Fibroblast of mammary gland (primary cell): Measurements from ENCODE around the gene CIRBP.

Source experiments
- DNase-seq: peaks from one replicate; pipeline ENCODE4 v3.0.0-alpha.2; 2010; ENCODE audit warnings: low read depth
- H3K4me3 ChIP-seq: 2 replicates; pipeline ENCODE4 v1.5.1; 2011; ENCODE audit warnings: low read depth, mild to moderate bottlenecking, low read length, moderate library complexity; ENCODE audit not compliant: control insufficient read depth
- TF ChIP-seq, protein P1 (sequence below): conservative IDR thresholded peaks from 2 replicates; pipeline ENCODE4 v1.5.1; 2011; ENCODE audit warnings: low read depth, low read length, inconsistent platforms; ENCODE audit not compliant: control insufficient read depth, insufficient read depth

CIRBP gene

GRCh38 chr19:1236576-1236975 lies 32.6 kb upstream of the CIRBP start:
- DNase-seq, result no peak
- TF ChIP-seq, protein P1, sequence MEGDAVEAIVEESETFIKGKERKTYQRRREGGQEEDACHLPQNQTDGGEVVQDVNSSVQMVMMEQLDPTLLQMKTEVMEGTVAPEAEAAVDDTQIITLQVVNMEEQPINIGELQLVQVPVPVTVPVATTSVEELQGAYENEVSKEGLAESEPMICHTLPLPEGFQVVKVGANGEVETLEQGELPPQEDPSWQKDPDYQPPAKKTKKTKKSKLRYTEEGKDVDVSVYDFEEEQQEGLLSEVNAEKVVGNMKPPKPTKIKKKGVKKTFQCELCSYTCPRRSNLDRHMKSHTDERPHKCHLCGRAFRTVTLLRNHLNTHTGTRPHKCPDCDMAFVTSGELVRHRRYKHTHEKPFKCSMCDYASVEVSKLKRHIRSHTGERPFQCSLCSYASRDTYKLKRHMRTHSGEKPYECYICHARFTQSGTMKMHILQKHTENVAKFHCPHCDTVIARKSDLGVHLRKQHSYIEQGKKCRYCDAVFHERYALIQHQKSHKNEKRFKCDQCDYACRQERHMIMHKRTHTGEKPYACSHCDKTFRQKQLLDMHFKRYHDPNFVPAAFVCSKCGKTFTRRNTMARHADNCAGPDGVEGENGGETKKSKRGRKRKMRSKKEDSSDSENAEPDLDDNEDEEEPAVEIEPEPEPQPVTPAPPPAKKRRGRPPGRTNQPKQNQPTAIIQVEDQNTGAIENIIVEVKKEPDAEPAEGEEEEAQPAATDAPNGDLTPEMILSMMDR, result no peak
- H3K4me3 ChIP-seq, result peak overlapping the region; percentile 69

- peak; percentile 34 for DNase-seq
- TF ChIP-seq, protein P1, result no peak
- peak overlapping the region; percentile 69 for H3K4me3 ChIP-seq
These were observed 32.0 kb upstream of the CIRBP start for GRCh38 chr19:1237027-1237659.

DNA sequence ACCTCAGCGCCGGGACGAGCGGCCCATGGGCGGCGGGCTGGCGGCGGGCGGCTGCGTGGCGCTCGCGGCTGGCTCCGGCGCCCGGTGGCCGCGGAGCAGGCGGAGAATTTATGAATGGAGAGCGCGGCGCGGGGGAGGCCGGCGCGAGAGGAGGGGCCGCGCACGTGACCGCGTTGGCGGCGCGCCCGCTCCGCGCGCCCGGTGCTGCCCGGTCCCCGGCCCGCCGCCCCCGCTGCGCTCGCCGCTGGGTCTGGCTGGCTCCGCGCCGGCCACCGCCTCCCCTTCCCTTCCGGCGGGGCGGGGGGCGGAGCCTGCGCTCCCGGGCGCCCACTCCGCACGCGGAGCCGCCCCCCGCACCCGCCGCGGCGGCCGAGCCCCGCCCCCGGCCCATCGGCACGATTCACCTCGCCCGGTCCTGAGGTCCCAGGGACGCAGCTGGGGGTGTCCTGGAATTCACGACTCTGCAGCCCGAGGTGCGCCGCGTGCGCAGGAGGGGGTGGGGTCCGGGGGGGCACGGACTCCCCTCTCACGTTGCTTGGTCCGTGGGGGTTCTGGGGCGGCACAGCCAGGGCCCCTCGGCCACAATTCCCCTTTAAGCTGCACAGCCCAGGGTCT lies 31.3 kb upstream of the CIRBP start, which contains the start of gene CBARP:
CBARP (minus strand) TSS at position 252 of the 615 bp plus-strand sequence. CDS start 1,905 bp downstream, outside the sequence.
- peak within 1 kb of the TSS; percentile 69 for H3K4me3 ChIP-seq
- DNase-seq, result no peak
- TF ChIP-seq, protein P1, result no peak

GRCh38 chr19:1238369-1239303 lies 30.5 kb upstream of the CIRBP start:
- TF ChIP-seq, protein P1, result no peak
- DNase-seq, result no peak
- H3K4me3 ChIP-seq, result peak overlapping the region; percentile 21

- no peak overlapping the region for H3K4me3 ChIP-seq
- TF ChIP-seq, protein P1, result no peak
- DNase-seq, result no peak
These were observed 29.7 kb upstream of the CIRBP start for GRCh38 chr19:1239420-1239795.
